Measurements from ENCODE around the gene SLC35D2.

Gene SLC35D2

DNA sequence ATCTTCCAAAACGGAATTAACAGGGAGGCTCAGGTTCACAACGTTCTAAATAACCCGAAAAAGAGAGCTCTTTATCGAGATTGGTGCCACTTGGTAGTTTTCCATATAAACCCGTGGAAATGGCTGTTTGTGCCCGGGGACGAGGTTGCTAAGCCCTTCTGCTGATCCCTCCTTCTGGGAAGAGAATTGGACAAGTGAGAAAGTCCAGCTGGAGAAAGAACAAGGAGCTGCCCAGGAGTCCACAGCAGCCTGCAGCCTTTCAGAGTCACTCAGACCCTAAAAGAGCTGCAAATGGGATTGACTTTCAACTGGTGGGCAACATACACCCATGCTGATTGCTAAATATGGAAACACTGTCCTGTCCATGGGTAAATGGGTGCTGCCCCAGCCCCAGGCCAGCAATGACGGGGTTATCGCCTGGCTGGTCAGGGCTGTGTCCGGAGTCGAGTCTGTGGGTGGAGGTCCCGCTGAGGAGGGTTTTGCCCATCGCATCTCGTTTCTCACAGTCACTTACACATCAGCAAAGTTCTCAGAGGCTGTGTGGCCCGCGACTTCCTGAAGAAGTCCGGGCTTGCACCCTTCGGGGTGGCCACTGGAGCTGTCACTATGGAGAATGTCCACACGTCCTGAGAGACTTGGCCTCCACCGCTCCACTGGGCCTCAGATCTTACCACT, 40.8 kb downstream of the SLC35D2 start:
- DNase-seq (ENCODE audit: low spot score) = no peak
- H3K27ac ChIP-seq = peak overlapping the region in 1 of 2 donors; percentile 19
- TF ChIP-seq, protein P1, sequence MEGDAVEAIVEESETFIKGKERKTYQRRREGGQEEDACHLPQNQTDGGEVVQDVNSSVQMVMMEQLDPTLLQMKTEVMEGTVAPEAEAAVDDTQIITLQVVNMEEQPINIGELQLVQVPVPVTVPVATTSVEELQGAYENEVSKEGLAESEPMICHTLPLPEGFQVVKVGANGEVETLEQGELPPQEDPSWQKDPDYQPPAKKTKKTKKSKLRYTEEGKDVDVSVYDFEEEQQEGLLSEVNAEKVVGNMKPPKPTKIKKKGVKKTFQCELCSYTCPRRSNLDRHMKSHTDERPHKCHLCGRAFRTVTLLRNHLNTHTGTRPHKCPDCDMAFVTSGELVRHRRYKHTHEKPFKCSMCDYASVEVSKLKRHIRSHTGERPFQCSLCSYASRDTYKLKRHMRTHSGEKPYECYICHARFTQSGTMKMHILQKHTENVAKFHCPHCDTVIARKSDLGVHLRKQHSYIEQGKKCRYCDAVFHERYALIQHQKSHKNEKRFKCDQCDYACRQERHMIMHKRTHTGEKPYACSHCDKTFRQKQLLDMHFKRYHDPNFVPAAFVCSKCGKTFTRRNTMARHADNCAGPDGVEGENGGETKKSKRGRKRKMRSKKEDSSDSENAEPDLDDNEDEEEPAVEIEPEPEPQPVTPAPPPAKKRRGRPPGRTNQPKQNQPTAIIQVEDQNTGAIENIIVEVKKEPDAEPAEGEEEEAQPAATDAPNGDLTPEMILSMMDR (IDR thresholded peaks at IDR 0.05) = no peak

DNA sequence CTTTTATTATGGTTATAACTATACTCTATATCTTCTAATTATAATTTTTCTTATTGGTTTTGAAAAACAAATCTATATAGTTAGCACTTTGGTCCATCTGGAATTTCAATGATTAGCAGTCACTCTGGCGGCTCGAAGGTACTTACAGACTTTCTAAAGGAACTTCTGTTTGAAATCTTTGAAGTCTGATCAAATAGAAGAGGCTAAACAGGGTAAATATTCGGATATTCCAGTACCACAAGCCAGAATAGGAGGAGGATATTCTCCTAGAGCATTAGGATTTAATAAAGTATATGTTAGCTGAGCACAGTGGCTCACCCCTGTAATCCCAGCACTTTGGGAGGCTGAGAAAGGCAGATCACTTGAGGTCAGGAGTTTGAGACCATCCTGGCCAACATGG, 42.8 kb downstream of the SLC35D2 start:
- no peak for DNase-seq (ENCODE audit: low spot score)
- TF ChIP-seq, protein P1 (IDR thresholded peaks at IDR 0.05) = no peak
- Histone ChIP-seq H3K4me3 (no peak overlapping the region), H3K27ac (no peak overlapping the region)

More for the DNA sequence above, 40.8 kb downstream of the SLC35D2 start:
- H3K4me3 ChIP-seq = no peak overlapping the region

DNA sequence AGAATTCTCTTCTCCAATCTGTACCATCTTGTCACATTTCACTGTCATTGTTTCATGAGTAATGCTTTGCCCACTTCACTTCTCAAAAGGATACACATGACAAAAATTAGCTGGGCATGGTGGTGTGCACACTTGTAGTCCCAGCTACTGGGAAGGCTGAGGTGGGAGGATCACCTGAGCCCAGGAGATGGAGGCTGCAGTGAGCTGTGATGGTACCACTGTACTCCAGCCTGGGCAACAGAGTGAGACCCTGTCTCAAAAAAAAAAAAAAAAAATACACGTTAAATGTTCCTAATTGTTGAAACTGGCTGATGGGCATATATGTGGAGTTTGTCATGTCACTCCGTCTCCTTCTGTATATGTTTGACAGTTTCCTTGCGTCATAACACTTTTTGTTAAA, 45.2 kb downstream of the SLC35D2 start:
- no peak for DNase-seq (ENCODE audit: low spot score)
- TF ChIP-seq, protein P1 (IDR thresholded peaks at IDR 0.05) = no peak
- Histone ChIP-seq H3K4me3 (no peak overlapping the region), H3K27ac (no peak overlapping the region)

DNA sequence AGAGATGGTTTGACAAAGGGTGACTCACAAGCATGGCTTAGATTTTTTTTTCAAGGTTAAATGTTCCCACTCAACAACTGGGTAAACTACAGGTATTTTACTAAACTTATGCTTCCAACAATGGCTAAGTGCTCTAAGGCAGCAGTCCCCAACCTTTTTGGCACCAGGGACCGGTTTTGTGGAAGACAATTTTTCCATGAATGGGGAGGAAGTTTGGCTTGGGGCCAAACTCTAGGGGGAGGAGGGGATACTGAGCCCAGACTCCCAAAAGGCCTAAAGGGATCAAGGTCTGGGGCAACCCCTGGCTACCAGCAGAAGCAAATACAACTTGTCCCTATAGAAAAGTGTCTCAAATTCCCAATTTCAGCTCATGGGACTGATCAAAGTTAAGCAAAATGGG, 49.6 kb downstream of the SLC35D2 start:
- H3K4me3 ChIP-seq = no peak overlapping the region
- no peak overlapping the region for H3K27ac ChIP-seq
- TF ChIP-seq, protein P1 (IDR thresholded peaks at IDR 0.05) = no peak
- no peak for DNase-seq (ENCODE audit: low spot score)

DNA sequence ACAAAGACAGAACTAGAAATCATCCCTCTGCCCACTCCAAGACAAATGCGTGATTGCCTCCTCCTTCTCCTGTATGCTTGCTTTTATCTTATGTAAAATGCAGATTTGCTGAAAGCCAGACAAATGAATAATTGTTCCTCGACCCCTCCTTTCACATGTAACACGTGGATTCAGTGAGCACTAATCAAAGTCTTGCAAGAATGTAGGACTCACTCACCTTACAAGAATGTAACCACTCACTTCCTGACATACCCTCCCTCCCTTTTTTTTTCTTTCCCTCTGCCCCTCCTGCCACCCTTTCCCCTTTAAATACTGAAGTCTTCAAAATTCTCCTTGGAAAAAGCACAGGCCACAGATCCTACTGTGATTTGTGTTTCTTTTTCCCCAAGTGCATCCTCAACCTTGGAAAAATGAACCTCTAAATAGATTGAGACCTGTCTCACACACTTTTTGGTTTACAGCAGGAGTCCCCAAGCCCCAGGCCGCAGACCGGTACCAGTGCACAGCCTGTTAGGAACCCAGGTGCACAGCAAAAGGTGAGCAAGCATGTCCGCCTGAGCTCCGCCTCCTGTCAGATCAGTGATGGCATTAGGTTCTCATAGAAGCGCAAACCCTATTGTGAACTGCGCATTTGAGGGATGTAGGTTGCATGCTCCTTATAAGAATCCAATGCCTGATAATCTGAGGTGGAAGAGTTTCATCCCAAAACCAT, 52.1 kb downstream of the SLC35D2 start:
- no peak overlapping the region for H3K4me3 ChIP-seq
- no peak for DNase-seq (ENCODE audit: low spot score)
- H3K27ac ChIP-seq = no peak overlapping the region
- TF ChIP-seq, protein P1 (IDR thresholded peaks at IDR 0.05) = no peak

DNA sequence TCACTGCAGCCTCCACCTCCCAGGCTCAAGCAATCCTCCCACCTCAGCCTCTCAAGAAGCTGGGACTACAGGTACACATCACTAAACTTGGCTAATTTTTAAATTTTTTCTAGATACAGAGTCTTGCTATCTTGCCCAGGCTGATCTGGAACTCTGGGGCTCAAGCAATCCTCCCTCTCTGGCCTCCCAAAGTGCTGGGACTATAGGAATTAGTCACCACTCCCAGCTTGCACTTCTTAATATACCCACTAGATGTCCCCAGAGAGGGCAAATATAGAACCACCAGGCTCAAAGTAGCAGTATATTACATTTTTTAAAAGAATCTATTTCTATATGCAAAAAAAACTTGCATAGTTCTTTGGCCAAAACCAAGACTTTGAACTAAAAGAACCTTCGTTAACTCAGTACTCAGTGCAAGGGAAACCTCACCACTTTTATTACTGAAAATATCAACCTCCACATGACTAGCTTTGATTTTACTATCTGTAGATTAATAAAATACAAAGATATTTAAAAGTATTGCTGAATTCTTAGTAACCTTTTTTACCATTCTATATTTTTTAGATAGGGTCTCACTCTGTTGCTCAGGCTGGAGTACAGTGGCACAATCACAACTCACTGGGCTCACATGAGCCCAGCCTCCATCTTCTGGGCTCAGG, 55.7 kb downstream of the SLC35D2 start:
- TF ChIP-seq, protein P1 (IDR thresholded peaks at IDR 0.05) = peak; percentile 87
- Histone ChIP-seq H3K4me3 (no peak overlapping the region), H3K27ac (no peak overlapping the region)
- DNase-seq (ENCODE audit: low spot score) = no peak
